CD4-positive, alpha-beta T cell (primary cell): ENCODE results near the gene MOGAT3. TPM values are rescaled to one million over a fixed set of nuclear protein-coding genes. Genes with fewer than 3 reads are reported as not detected.

ENCODE experiments used
- ATAC-seq: fragments of 200-7000 bp; cut with Tn5 transposase; one replicate; pipeline ENCODE4 v1.10.0; 2022; ENCODE audit warnings: mild to moderate bottlenecking; ENCODE audit not compliant: poor library complexity
- CTCF ChIA-PET: fragments of 350-600 bp; sonication (Branson Sonifier 250); formaldehyde crosslinking; loops from one replicate; lab custom pipeline; 2021; ENCODE audit warnings: antibody characterized with exemption, inconsistent platforms; lab: Charles Lee
- POLR2A ChIA-PET: fragments of 350-600 bp; sonication (Branson Sonifier 250); formaldehyde crosslinking; loops from one replicate; lab custom pipeline; 2021; ENCODE audit warnings: antibody characterized with exemption, inconsistent platforms; lab: Charles Lee
- DNase-seq, 14 experiments: peaks; one replicate each; pipeline ENCODE4 v3.0.0-alpha.2; 2013 to 2020; ENCODE audit warnings: mixed read lengths in 2 of 14
- H3K27ac ChIP-seq, 2 donors: one replicate each; pipeline versions ENCODE4 v1.5.1 to v1.7.0; 2013; ENCODE audit warnings: low read length in 2 of 2, low read depth in 1 of 2, mild to moderate bottlenecking in 1 of 2
- H3K27me3 ChIP-seq, 2 experiments: 1 replicate in 1 of 2; 2 replicates in 1 of 2; pipeline versions ENCODE4 v1.6.1 to v1.7.0; 2013; ENCODE audit warnings: low read length in 2 of 2, control low read depth in 1 of 2, mild to moderate bottlenecking in 1 of 2, moderate library complexity in 1 of 2; ENCODE audit not compliant: insufficient read depth in 2 of 2, control insufficient read depth in 1 of 2
- H3K36me3 ChIP-seq: one replicate; pipeline ENCODE4 v1.6.1; 2013; ENCODE audit warnings: low read length, control low read depth; ENCODE audit not compliant: insufficient read depth
- H3K4me1 ChIP-seq: one replicate; pipeline ENCODE4 v1.6.1; 2013; ENCODE audit warnings: low read length, control low read depth; ENCODE audit not compliant: insufficient read depth
- H3K4me3 ChIP-seq: one replicate; pipeline ENCODE4 v1.5.1; 2013; ENCODE audit warnings: mild to moderate bottlenecking, low read length, moderate library complexity
- H3K9me3 ChIP-seq, 2 experiments: 1 replicate in 1 of 2; 2 replicates in 1 of 2; pipeline versions ENCODE4 v1.6.1 to v1.7.0; 2013; ENCODE audit warnings: low read length in 2 of 2, mild to moderate bottlenecking in 2 of 2, control low read depth in 1 of 2, moderate library complexity in 1 of 2; ENCODE audit not compliant: control insufficient read depth in 1 of 2, insufficient read depth in 1 of 2
- H3K27ac Mint-ChIP-seq: one replicate; pipeline ENCODE4 v1.8.0; 2020; ENCODE audit warnings: mixed read lengths
- H3K27me3 Mint-ChIP-seq: one replicate; pipeline ENCODE4 v1.8.0; 2021; ENCODE audit warnings: mixed read lengths
- H3K36me3 Mint-ChIP-seq: one replicate; pipeline ENCODE4 v1.8.0; 2021; ENCODE audit warnings: low read depth, mixed read lengths
- H3K4me1 Mint-ChIP-seq: one replicate; pipeline ENCODE4 v1.8.0; 2021; ENCODE audit warnings: low read depth, mixed read lengths
- H3K4me3 Mint-ChIP-seq: one replicate; pipeline ENCODE4 v1.8.0; 2020; ENCODE audit warnings: mild to moderate bottlenecking, mixed read lengths
- H3K9me3 Mint-ChIP-seq: one replicate; pipeline ENCODE4 v1.8.0; 2020; ENCODE audit warnings: mixed read lengths
- intact Hi-C, 2 experiments: fragments of 100-400 bp; cut with DNase I in 1 of 2; cut with micrococcal nuclease in 1 of 2; formaldehyde crosslinking; loops; one replicate each; pipeline versions ENCODE4 v1.15.1 to v1.9.0; 2023 to 2025; cut with DNase I, micrococcal nuclease
- total RNA-seq, 174 experiments: library from RNA in 2 of 174; stranded (reverse) in 2 of 174; gene quantifications; one replicate each; pipeline ENCODE4 v1.2.3 and lab custom pipeline; 2021 to 2026
- TF ChIP-seq, protein P1 (sequence below): fragments of 200-600 bp; IDR thresholded peaks from one replicate; pipeline ENCODE4 v1.8.0; 2022; ENCODE audit warnings: antibody characterized with exemption, mild to moderate bottlenecking

Gene MOGAT3
- total RNA-seq, 2 experiments from 2014 or later = 0.11 TPM; not detected in 1

DNA sequence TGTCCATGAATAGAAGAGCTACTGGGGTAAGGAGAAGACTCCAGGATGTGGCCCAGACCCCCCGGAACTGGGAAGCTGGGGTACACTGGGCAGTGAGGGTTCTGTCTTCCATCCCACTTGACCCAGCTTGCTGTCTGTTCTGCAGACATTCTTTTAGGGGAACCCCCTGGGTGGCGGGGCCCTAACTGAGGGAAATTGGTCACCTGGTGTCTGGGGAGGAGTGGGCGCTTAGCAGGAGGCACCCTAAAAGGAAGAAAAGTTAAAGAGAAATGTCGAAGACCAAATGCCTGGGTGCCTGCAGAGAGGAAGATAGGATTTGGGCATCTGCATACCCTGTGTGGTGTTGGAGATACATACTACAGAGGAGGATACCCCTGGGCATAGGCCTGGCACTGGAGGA lies 45.5 kb downstream of the MOGAT3 start:
- H3K27ac ChIP-seq = no peak overlapping the region
- peak overlapping the region; percentile 69 for H3K4me3 ChIP-seq
- DNase-seq (no peak), ATAC-seq (no peak)
- Mint-ChIP-seq H3K36me3 (peaks cover 39% of the 10 kb centered on the region), H3K4me3 (peak overlapping the region; percentile 82), H3K27me3 (peaks cover 5% of the 10 kb centered on the region), H3K9me3 (no peaks in the 10 kb centered on the region), H3K4me1 (peaks cover 15% of the 10 kb centered on the region), H3K27ac (no peak overlapping the region)
- ChIA-PET CTCF (interaction anchor here (1.9 kb wide), 1 partner anchor 11 kb away, joined by 17 read pairs; no protein-coding TSS in a partner anchor), POLR2A (interaction anchor here (1.2 kb wide), 1 partner anchor 10 kb away, joined by 6 read pairs; the partner anchor contains the start of gene VGF)
- peaks cover 24% of the 10 kb centered on the region for H3K36me3 ChIP-seq
- peaks cover 19% of the 10 kb centered on the region for H3K4me1 ChIP-seq
- TF ChIP-seq, protein P1, sequence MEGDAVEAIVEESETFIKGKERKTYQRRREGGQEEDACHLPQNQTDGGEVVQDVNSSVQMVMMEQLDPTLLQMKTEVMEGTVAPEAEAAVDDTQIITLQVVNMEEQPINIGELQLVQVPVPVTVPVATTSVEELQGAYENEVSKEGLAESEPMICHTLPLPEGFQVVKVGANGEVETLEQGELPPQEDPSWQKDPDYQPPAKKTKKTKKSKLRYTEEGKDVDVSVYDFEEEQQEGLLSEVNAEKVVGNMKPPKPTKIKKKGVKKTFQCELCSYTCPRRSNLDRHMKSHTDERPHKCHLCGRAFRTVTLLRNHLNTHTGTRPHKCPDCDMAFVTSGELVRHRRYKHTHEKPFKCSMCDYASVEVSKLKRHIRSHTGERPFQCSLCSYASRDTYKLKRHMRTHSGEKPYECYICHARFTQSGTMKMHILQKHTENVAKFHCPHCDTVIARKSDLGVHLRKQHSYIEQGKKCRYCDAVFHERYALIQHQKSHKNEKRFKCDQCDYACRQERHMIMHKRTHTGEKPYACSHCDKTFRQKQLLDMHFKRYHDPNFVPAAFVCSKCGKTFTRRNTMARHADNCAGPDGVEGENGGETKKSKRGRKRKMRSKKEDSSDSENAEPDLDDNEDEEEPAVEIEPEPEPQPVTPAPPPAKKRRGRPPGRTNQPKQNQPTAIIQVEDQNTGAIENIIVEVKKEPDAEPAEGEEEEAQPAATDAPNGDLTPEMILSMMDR = no peak
- H3K9me3 ChIP-seq = no peaks in the 10 kb centered on the region
- no peaks in the 10 kb centered on the region for H3K27me3 ChIP-seq
- intact Hi-C loops = loop anchor here in 1 of 2 experiments (2.0 kb wide), 1 partner anchor 61 kb away; the partner anchor contains the start of gene PLOD3

DNA sequence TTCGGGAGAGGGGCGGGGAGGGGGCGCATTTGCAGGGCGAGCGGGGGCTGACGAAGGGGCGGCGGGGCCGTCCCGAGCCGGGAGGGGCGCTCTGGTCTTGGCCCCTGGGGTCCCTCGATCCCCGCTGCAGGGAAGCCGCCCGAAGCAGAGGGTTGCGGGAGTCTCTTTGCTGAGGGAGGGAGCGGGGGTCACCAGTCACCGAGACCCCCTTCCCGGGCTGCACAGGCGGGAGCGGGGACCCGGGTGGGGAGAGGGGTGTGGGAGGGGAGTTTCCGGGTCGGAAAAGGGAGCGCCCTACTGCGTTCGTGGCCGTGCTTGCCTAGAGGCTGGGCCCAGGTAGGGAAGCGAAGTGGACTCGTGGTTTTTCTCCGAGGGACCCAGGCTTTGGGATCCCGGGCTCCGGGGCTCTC lies 46.1 kb downstream of the MOGAT3 start:
- no peaks in the 10 kb centered on the region for H3K9me3 ChIP-seq
- TF ChIP-seq, protein P1 = no peak
- DNase-seq (peak in 1 of 14 experiments; percentile 42), ATAC-seq (peak; percentile 14)
- H3K4me3 ChIP-seq = peak overlapping the region; percentile 69
- H3K27ac ChIP-seq = no peak overlapping the region
- CTCF ChIA-PET = interaction anchor here (1.4 kb wide), 1 partner anchor 89 kb away, joined by 3 read pairs; no protein-coding TSS in a partner anchor
- peaks cover 9% of the 10 kb centered on the region for H3K27me3 Mint-ChIP-seq
- no peak overlapping the region for H3K27ac Mint-ChIP-seq
- H3K4me1 Mint-ChIP-seq = peaks cover 15% of the 10 kb centered on the region
- peak overlapping the region; percentile 82 for H3K4me3 Mint-ChIP-seq
- peaks cover 19% of the 10 kb centered on the region for H3K4me1 ChIP-seq
- H3K9me3 Mint-ChIP-seq = no peaks in the 10 kb centered on the region
- intact Hi-C loops = loop anchor here in 1 of 2 experiments (2.0 kb wide), 1 partner anchor 62 kb away; the partner anchor contains the start of gene PLOD3
- H3K36me3 Mint-ChIP-seq = peaks cover 33% of the 10 kb centered on the region
- H3K27me3 ChIP-seq = no peaks in the 10 kb centered on the region
- peaks cover 18% of the 10 kb centered on the region for H3K36me3 ChIP-seq
- POLR2A ChIA-PET = interaction anchor here (1.0 to 1.2 kb wide), 2 partner anchors 10 to 11 kb away, joined by 4 to 6 read pairs; partner anchors contain the start of gene VGF

DNA sequence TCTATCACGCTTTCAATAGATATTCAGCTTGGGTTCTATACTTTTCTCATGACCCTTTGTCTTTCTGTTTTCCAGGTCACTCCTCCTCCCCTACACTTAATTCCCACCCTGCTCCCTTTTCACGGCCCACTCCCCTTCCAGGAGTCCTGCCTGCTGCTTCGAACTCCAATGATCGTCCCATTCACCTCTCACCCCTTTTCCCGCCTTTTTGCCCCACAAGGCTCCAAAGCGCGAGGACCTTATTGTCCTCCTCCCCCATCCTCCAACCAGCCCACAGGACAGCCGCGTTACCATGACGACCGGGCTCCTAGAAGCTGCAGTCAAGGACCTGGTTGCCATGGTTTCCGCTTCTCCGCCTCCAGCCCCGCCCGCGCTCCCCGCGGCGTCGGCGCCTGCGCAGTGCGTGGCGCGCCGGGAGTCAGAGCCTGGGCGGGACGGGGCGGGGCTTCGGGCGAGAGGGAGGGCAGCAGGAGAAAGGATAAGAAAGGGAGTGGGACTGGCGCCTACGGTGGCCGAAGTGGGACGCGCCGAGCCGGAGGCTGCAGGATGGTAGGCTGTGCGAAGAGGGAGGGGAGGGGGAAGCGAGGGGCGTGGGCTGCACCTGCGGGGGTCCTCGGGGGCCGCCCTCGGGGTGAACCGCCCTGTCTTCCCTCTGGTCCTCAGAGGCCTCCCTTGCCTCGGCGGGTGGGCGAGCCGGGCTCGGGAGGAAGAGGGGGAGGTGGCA lies 46.7 kb downstream of the MOGAT3 start, which contains the start of gene AP1S1:
Gene AP1S1, plus strand, starts transcription at position 508 of the 724 bp plus-strand sequence. Its CDS starts 39 bp downstream, at position 547.
- peak within 1 kb of the TSS; percentile 89 for H3K4me3 Mint-ChIP-seq
- no peak within 1 kb of the TSS for H3K27ac ChIP-seq
- TF ChIP-seq, protein P1 = no peak
- CTCF ChIA-PET = interaction anchor here (1.4 to 1.6 kb wide), 3 partner anchors 16 to 128 kb away, joined by 3 to 5 read pairs (median 3); no protein-coding TSS in a partner anchor
- H3K9me3 ChIP-seq = no peaks in the 10 kb centered on the region
- H3K27ac Mint-ChIP-seq = peak within 1 kb of the TSS; percentile 72
- H3K4me1 Mint-ChIP-seq = peaks cover 15% of the 10 kb centered on the region
- peaks cover 14% of the 10 kb centered on the region for H3K36me3 ChIP-seq
- peaks cover 19% of the 10 kb centered on the region for H3K4me1 ChIP-seq
- peaks cover 28% of the 10 kb centered on the region for H3K36me3 Mint-ChIP-seq
- no peaks in the 10 kb centered on the region for H3K27me3 ChIP-seq
- no peaks in the 10 kb centered on the region for H3K9me3 Mint-ChIP-seq
- H3K27me3 Mint-ChIP-seq = peaks cover 15% of the 10 kb centered on the region
- DNase-seq (peak; percentile 83 to 98 (median 89)), ATAC-seq (peak; percentile 88)
- intact Hi-C loops = loop anchor here in 1 of 2 experiments (2.0 kb wide), 2 partner anchors 13 to 63 kb away; partner anchors contain the start of gene PLOD3
- POLR2A ChIA-PET = interaction anchor here (1.0 kb wide), 1 partner anchor 11 kb away, joined by 4 read pairs; the partner anchor contains the start of gene VGF
- H3K4me3 ChIP-seq = peak within 1 kb of the TSS; percentile 69
